ENCODE results near the gene MPRIP.
"Not testable (repeated sequence)": the region's sequence is repeated elsewhere in the genome, so short reads cannot be mapped to it uniquely, and the experiment has no call there.

The MPRIP gene

DNA sequence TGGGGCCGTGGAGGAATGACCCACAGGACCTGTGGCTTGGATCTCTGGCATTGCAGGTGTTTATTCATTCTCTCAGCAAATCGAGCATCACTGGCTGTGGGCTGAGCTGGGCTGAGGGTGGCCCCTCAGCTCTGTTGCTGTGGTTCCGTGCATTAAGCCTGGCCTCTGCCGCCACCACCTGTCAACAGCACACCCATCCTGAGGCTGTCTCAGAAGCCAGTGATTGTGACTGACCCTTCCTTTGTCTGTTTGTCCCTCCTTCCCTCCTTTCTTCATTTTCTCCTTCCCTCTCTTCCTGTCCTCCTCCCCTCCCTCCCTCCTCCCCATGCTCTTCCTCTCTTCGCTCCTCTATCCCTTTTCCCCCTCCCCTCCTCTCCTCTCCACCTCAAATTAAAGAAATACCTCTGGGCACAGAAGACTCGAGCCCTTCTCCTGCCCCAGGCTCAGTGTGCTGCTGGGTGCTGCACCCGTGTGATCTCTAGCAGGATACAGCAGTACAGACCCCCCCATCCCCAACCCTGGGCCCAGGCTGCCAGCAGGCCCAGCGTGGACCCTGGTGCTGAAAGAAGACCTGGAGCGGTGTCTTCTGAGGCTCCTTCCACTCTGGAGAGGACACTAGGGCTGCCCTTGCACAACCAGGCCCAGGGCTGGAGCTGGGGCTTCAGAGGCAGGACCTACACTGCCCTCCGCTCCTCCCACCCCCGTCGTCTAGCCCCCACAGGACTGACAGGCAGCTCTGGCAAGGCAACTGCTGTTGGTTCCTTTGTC lies 88.0 kb downstream of the MPRIP start:
- no peak for DNase-seq

DNA sequence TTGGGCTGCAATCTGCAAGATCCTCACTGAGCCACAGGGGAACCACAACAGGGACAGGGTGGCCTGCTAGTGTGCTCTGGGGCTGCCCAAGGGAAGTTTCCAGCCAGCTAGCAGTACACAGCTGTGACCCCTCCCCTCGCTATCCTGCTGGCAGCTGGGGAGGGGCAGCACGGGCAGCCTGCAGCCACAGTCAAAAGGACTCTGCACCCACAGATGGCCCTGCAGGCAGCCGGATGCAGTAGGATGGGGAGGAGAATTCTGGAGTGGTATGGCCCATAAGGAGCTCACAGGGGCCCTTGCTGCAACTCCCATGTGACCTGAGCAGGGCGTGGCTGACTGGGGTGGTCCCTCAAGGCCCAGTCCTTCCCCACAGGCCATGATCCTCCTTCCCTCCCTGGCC lies 89.6 kb downstream of the MPRIP start:
- DNase-seq: no peak

DNA sequence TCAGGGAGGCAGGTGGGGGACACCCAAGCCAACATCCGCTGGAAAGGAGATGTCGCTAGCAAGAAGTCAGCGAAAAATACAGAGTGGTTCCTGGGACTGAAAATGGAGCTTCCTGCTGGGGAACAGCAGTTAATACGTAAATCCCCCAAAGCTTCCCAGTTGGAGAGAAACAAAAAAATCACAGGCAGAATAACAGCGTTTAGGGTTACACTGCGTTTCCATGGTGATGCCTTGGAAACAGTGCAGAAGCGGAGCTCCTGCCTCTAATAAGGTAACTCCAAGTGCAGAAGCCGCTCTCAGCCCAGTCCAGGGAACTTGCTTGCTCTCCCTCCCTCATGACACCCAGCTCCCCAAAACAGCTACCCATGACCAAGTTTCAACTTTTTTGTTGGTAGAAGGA lies 90.5 kb downstream of the MPRIP start:
- no peak for DNase-seq

DNA sequence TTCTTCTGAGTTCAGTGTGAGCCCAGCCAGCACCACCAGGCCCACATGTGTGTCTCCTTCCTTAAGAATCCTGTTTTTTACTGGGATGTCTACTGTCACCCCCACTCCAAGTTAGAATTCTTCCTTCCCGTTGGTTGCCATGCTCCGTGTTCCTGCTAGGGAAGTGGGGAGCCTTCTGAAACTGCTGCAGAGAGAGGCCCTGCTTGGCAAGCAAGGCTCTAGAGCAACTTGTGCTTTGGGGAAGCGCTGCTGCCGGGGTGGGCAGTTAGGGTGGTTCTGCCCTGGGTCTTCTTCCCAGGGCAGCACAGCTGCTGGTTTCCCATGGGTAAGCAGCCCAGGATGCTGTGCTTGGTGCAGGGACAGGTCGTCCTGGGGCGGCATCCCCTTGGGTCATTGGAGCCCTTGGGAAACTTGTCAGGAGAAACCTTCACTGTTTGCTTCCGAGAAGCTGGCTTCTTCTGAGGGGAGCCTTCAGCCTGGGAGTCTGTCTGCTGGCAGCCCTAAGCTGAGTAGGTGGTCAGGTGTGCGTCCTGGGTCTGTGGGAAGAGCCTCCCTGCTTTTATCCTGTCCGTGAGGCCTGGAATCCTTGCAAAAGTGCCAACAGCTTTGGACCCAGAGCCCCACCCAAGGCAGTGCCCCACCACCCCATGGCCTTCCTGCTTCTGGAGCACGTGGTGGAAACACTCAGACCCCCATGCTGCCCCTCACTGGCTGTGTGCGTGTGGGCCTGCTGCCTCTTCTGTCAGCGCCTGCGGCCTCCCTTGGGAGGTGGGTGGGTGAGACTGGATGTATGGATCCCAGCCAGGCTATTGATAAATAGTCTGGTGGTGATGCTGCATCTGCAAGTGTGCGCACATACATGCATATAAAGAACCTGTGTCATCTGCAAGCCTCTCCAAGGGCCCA lies 92.0 kb downstream of the MPRIP start:
- DNase-seq: no peak

DNA sequence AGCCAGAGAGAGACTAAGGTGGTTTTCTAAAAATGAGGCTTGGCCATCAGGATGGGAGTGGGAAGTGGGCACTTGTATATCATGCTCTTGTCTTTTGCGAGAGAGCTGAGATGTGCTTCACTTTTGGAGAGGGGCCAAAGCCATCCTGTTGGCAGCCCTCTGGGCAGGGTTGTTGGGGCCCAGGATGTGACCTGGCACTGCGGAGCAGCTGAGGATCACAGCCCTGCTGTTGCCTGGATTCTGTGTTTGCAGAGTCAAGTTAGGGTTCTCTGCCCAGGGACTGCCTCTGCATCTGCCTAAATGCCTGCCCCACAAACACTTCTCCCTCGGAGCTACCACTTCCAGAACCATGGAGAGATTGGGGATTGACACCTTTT lies 92.7 kb downstream of the MPRIP start:
- no peak for DNase-seq

DNA sequence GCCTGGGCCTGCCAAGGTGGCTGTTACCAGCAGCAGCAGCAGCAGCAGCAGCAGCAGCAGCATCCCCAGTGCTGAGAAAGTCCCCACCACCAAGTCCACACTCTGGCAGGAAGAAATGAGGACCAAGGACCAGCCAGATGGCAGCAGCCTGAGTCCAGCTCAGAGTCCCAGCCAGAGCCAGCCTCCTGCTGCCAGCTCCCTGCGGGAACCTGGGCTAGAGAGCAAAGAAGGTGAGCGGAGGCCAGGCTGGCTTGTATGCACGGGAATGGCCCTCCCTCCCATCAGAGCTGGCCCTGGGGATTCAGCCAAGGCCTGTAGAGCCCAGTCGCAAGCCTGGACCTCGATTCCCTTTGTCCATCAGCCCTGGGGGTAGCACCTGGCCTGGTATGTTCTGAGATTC lies 94.0 kb downstream of the MPRIP start:
- not testable (repeated sequence) for DNase-seq

DNA sequence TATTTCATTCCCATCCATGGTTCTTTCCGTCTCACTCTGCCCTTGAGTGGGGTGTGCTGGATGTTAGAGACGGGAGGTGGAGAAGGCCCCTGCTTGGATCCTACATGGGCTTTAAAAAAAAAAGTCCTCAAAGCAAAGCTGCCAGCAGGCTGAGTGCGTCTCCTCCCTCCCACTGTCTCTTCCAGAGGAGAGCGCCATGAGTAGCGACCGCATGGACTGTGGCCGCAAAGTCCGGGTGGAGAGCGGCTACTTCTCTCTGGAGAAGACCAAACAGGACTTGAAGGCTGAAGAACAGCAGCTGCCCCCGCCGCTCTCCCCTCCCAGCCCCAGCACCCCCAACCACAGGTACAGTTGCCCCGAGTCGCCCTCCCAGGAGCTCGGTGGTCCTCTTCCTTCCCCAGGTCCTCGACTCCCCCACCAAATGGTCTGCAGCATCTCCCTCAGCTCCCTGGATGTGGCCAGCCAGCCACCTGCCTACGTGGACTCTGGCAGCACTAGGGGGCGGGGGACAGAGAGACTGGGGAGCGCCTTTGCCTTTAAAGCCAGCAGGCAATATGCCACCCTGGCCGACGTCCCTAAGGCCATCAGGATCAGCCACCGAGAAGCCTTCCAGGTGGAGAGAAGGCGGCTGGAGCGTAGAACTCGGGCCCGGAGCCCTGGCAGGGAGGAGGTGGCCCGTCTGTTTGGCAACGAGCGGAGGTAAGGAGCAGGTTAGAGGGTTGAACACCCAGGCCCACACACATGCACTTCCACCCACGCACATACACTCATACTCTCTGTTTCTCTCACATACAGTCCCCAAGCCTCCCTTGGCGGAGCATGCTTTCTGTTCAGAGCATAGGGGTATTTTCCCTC lies 95.7 kb downstream of the MPRIP start:
- no peak for DNase-seq

DNA sequence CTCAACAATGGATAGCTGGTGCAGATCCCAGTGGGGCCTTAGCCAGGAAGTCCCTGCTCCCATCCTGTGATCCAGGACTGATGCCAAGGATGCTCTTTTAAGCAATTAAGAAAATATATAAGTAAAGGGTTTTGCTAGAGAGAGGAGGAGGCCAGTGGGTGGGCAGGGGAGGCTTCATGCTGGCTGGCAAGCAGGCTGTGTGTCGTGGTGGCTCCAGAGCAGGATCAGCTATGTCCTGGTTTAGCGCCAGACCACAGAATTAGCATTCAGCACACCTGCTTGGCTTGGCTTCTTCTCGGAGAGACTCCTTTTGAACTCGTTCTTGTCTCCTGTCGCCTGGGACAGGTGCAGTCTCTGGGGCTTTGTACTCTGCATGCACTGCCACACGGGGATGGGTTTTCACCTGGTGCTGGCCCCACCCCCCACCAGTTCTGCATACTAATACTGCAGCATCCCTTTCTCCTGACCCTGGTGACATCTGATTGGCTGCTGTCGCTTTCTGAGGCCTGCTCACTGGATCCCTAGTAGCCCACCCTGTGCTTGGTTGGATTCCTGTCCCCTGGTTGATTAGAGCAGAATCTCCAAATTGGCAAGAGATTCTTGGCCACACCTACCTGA lies 97.8 kb downstream of the MPRIP start:
- no peak for DNase-seq

DNA sequence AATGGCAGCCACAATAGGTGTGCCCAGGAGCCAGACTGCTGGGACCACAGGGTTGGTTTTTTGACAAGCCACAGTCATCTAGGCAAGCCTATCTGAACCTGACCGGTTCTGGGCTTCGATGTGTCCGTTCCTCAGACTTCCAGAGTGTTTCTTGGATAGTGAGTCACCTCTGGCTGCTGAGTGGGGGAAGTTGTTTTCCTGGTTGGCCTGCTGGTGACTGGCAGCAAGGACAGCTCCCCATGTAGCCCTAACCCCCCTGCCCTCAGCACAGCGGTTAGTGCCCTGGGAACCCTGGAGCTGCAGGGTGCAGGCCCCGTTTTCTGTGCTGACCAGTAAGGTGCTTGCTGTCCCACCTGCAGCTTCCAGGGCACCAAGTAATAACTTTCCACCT lies 98.3 kb downstream of the MPRIP start:
- no peak for DNase-seq

DNA sequence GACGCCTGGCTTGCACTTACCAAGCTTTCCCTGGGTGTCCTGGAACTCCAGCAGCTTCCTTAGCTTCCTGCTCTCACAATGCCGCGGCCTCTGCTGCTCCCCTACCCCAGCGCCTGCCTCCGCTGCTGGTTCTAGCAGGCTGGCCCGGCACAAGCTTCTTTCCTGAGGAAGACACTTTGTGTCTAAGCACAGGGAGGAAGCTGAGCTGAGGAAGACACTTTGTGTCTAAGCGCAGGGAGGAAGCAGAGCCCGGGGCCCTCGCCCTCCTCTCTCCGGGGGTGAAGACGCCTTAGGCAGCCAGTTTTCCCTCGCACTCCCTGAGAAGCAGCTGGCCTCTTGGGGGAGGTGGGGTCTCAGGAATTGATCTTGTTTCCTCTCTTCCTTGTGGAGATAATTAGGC lies 99.0 kb downstream of the MPRIP start:
- DNase-seq: no peak

DNA sequence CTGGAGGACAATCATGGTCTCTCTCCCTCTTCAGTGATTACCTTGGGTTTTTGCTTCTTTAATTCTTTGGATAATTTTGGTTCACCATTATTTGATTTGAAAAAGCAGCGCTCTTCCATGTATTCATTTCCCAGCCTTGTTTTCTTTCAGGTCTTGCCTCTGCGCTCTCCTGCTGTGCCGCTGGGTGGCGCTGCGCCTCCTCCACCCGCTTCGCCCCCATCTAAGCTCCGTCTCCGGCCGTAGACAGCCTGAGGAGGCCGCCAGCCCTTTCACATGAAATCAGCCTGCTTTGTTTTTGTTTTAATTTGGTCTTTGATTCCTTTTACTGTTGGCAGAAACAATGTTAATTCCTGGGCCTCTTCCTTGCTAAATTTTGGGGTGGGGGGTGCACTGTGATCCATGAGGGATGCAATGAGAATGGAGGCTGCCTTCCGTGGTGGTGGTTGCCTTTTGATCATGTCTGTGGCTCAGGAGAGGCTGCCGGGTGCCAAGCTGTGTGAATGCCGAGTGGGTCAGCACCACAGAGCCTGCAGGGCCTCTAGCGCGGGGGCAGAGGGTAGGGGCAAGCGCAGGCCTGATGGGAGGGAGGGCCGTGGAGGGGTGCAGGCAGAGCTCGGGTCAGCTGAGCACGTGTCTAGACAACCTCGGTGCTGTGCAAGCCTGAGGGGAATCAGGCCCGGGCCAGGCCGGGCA lies 99.7 kb downstream of the MPRIP start:
- no peak for DNase-seq

DNA sequence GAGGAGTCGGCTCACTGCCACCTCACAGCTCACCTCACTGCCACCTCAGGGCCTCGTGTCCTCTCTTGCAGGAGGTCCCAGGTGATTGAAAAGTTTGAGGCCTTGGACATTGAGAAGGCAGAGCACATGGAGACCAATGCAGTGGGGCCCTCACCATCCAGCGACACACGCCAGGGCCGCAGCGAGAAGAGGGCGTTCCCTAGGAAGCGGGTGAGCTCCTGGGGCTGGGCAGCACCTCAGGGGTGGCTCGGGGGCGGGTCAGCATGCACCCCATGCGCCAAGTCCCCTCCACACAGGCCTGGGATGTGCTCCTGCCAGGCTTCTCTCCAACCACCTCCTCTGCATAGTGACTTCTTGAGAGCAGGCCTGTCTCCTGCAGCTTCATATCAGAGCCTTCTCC lies 100.3 kb downstream of the MPRIP start:
- no peak for DNase-seq

DNA sequence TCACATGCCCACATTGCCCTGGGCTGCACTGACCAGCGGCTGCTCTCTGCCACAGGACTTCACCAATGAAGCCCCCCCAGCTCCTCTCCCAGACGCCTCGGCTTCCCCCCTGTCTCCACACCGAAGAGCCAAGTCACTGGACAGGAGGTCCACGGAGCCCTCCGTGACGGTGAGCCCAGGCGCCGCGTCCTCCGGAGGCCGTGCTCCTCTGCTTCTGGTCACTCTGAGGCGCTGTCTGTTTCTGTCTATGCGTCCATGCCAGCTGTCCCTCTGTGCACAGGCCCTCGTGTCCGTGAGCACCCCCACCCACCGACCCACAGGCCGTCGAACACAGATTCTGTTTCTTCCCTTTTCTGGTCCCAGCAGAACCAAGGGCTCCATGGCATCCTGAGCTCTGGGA lies 101.2 kb downstream of the MPRIP start:
- DNase-seq: no peak

DNA sequence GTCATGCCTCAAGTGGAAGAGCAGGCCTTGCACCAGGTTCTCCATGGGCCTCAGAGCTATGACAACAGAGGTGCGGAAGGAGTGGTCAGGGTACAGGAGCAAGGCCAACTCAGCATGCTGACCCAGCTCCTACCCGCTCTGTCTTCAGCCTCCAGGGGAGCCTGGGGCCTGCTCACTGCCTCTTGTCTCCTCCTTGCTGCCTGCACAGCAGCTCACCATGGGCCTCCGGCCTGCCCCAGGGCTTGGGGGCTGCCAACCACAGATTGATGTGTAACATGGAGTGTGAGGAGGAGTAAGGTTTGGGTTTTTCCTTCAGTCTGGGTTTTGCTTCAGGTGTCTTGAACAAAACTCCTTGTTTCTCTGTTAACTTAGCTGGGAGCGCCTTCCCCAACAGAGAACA lies 101.8 kb downstream of the MPRIP start:
- no peak for DNase-seq

DNA sequence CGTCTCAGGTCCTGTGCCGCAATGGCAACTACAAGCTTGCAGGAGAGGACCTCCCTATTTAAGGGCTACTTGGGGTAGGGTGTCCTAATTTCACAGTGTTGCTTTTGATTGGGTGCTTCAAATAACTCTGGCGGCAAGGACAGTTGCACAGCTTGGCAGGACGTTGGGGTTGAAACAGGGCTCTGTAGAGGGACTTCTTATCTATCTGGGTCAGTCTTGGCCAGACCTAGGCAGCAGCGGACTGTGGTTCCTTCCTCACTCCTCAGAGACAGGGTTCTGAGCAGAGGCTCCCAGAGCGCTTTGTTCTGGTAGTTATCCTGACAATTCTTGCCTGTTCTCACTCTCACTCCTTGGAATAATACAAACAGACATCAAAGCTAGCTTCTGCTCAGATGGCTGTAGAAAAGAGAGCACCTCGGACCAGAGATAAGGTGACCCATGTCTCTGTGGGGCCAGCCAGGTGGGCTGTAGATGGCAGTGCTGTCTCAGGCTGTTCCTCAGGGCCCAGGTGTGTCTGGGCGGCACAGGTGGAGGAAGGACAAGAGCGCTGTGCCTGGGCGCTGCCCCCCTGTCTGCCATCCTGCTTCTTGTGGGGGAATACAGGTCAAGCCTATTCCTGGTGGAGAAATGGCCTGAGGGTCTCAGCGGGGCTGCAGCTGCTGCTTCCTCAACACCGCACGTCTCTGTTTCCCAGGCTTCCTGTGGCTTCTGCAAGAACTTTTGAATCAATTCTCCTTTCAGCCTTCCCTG lies 102.8 kb downstream of the MPRIP start:
- DNase-seq: no peak

DNA sequence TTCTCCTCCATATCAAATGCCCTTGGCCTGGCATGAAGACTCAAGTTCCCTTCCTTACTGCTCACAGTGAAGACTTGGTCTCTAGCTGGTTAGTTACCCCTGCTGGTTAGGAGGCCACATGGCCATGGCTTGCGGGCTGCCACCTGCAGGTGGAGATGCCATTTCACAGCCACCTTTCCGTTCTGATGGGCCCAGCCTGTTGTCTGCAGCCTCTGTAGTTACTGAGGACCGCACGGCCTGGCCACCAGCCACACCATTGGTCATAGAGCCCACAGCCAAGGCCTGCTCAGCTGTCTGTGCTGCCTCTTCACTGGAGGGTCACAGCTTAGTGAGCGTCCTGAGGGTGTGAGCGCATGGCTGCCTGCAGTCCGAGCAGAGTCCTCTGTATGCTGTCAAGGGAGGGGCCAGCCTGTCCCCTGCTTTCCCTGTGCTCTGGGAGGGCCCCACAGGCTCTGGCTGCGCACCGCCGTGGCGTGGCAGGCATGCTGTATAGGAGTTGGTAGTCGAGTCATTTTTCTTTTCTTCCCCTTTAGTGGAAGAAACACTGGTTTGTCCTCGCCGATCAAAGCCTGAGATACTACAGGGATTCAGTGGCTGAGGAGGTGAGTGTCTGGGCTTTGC lies 104.6 kb downstream of the MPRIP start:
- no peak for DNase-seq

DNA sequence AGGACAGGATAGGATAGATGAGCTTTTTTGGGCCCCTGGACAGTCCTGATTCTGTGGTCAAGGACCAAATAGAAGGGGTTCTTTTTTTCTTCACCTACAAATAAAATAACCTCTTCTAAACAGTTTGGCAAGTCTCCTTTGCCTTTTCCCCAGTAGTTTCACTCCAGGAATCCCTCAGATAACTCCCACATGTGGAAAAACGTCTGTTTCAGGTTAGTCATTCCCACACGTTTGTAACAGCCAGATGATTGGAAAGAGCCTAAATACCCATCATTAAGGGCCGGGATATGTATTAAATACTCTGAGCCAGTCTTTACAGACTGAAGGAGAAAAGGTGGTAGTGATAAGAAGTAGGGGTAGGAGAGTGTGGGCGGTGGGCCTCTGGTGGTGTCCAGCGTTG lies 105.6 kb downstream of the MPRIP start:
- DNase-seq: no peak

DNA sequence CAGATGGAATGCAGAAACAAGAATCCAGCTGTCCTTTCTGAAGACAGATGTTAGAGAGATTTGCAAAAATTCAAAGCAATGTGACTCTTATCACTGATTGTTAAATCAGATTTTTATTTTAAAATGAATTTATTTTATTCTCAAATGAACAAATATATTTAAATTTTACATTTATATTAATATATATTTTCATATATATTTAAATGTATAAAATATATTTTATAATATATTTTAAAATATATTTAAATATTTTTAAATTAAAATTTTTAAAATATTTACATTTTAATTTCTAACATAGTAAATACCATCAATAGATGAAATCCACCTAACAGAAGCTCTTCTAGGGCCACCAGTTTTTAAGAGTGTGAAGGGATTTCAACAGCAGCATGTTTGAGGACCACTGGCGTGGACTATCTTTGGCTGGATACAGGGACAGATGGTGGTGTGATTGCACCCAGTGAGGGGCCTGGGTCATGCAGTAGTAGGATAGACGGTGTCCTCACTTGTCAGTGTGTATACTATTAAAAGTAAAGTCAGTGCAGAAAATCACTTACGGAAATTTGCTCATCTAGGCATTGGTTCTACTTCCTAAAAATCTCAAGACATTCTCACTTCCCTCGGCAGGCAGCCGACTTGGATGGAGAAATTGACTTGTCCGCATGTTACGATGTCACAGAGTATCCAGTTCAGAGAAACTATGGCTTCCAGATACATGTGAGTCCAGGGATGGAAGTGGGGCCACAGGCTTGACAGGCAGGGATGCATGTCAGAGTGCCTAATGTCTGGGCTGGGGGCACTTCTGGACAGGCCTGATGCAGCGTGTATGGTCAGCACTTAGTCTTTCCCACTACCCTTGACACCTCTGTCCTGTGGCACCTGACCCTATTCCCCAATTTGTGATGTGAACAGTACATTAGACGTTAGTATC lies 107.5 kb downstream of the MPRIP start:
- DNase-seq: no peak

DNA sequence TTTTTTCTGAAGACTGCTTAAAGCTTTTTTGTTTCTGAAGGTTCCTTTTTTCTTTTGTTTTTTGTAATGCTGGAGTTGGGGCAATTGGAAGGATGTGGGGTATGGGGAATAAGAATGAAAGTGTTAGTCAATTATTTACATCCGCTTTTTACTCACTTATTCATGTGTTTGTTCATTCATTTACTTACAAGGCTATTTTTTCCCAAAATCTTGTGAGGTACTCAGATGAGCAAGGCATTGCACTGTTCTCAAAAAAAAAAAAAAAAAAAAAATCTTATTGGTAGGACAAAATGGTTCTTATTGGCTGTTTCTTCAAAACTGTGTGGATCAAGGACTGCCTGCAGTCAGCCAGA lies 108.2 kb downstream of the MPRIP start:
- DNase-seq: no peak

DNA sequence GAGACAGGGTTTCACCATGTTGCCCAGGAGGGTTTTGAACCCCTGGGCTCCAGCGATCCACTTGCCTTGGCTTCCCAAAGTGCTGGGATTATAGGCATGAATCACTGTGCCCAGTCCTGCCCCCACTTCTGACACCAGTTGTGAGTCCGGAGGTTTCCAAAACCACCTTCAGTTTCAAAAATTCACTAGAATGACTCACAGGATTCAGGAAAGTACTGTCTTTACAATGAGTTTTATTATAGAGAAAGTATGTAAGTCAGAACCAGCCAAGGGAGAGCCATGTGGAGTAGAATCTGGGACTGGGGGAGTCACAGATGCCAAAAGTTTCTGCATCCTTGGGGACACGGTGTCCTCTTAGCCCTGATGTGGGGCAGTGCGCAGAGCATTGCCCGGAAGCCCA lies 108.8 kb downstream of the MPRIP start:
- DNase-seq: no peak

All from NCI-H524 treated with DMSO at 0.1 percent for 48 hours (cell line).